Activated CD8-positive, alpha-beta memory T cell treated with anti-CD3 and anti-CD28 coated beads for 4 hours (primary cell): Measurements from ENCODE around the gene ZBTB38.

Source experiments
- DNase-seq, 2 donors: peaks; one replicate each; pipeline ENCODE4 v3.0.0-alpha.2; 2020; ENCODE audit warnings: low read depth in 2 of 2

The ZBTB38 gene

GRCh38 chr3:141367038-141367730 lies 1.1 kb upstream of the ZBTB38 start:
- no peak for DNase-seq

DNA sequence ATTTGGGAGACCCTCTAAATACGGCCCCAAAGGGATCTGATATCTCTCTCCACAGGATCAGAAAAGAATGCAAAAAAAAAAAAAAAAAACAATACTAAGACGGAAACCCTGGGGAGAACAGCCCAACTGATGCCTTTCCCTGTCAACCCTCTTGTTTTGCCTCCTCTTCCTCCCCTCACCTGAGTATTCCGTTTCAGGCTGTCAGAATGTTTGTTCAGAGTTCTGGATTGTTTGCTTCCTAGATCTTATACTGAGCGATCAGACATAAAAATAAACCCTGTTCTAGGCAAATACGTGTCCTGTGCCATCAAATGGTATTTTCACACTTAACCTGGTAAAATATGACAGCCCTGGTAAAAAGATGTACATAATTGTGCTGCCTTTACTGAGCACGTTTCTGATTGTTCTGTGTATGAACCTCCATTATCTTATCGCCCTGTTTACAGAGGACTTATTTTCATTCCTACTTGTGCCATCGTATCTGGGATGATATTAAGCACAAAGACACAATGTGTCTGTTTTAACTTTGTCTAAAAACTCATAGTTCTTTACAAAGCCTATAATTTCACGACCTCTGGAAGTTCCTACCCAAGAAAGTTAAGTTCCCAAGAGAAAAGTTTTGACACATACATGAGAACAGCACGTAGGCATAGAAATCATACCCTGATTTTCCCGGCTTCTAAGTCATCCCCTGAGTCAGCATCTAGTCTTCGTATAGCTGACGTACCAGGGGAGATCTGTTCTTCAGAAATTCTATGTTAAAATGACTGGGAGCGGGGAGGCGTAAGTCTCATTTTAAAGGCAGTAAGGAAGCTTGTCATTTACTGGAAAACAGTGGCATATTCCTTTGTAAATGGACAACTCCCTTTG lies 856 bp downstream of the ZBTB38 start:
- DNase-seq, result no peak

- DNase-seq, result peak in 1 of 2 donors; percentile 24
Observed at GRCh38 chr3:141370065-141370533, 1.8 kb downstream of the ZBTB38 start.

DNA sequence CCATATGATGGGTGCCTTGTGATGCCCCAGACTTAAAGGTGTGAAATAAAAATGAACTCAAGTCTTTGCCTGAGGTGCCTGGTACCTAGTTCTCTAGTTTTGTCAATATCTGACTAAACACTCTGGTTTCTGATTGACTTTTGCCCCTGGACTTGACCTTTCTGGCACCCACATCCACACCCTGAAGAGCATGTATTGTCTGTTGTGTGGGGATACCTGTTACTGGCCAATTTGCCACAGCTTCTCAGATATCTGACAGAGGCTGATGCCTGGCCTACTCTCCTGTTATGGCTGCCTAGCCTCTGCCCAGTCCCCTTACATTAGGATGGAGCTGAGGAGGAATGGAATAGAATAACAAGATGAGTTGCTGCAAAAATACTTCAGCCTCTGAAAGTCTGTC lies 3.6 kb downstream of the ZBTB38 start:
- no peak for DNase-seq

DNA sequence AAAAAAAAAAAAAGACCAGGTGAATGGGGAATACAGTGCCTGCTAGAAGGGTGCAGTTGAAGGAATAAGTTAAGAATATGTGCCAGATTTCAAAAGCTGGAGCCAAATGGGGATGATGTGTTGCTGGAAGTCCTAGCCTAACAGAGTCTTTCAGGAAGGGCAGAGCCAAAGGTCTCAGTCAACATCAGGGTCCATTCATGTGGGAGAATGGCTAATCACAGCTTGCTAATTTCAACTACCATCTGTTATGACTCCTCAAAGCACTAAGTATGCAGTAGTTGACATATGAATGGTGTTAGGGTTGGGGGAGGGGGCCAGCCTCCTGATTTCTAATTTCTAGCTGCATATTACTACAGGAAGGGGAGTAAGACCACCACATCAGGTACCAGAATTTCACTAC lies 4.4 kb downstream of the ZBTB38 start:
- DNase-seq, result no peak

DNA sequence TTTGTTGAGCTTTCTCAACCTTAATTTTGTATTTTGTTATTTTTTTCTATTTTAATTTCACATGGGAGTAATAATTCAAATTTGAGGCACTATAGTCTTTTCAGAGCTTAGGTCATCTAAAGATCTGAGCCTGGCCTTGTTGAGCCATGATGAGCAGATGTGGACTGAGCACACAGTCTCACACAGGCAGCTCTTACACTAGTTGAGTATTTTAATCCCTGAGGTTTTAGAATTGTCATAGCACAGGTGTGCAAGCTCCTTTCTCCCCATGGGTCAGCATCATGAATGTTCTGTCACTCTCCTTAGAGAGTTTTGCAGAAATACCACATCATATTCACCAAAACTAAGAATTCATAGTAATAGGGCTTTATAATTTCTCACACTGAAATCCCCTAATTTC lies 4.9 kb downstream of the ZBTB38 start:
- no peak for DNase-seq

DNA sequence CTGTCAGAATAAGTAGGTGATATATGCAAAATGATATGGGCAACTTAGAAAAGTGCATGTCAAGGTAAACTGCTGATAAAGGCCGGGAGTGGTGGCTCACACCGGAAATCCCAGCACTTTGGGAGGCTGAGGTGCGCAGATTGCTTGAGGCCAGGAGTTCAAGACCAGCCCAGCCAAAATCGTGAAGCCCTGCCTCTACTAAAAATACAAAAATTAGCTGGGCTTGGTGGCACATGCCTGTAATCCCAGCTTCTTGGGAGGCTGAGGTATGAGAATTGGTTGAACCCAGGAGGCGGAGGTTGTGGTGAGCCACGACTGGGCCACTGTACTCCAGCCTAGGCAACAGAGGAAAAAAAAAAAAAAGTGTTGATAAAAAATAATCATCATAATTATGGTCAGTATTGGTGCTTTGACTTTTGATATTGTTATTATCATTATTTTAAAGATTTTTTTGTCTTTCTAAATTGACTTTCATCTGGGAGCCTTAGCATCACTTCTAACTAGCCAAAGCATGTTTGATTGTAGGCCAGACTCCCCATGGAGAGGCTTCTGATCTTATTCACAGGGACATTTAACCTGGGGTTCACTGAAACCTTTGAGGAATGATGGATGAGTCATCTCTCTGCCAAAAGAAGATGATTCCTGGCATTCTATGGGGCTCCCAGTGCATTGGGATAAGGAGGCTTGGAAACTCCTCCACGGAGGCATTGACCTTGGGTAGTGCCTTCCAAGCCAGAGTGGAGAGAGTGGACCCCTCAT lies 5.6 kb downstream of the ZBTB38 start:
- DNase-seq, result no peak

DNA sequence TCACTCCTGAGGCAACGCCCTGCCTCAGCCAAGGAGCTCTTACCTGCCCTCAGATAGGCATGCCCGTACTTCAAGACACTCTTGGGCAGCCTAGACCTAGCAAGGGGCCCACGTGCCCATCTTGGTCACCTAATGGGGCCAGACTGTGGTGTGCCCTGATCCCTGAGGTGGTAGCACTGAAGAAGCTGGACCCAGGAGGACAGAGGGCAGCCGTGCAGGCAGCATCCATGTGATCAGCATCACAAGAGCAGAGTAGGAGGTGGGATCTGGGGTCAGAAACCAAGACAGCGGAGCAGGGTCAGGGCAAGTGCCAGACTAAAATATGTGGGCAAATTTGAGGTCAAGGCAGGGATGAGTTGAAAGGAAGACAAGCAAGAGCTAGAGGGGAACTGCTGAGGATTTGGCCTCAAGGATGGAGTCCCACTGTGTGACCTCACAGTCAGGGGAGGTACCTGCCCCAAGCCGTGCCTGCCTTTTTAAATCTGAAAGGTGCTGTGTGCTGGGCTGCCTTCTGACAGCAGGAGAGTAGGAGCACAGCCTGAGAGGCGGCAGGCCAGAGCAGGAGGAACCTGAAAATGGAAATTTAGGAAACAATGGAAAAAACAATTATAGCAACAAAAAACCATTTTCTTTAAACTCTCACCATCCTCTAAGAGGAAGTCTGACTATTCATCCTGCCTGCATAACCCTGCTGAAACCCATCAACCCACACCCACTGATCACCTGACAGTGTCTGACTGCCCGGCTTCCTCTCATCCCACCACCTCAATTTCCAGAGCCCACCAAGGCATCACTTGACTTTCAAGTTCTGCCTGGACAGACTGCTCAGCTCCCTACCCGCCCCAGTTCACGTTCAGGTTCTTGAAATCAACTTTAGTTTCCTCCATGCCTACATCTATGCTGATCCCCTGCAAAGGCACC lies 7.3 kb downstream of the ZBTB38 start:
- no peak for DNase-seq

- no peak for DNase-seq
Observed at GRCh38 chr3:141377377-141377776, 9.1 kb downstream of the ZBTB38 start.

- DNase-seq, result no peak
Observed at GRCh38 chr3:141378556-141378955, 10.3 kb downstream of the ZBTB38 start.

GRCh38 chr3:141379250-141379966 lies 11.1 kb downstream of the ZBTB38 start:
- DNase-seq, result no peak

- DNase-seq, result no peak
Observed at GRCh38 chr3:141380279-141380678, 12.0 kb downstream of the ZBTB38 start.

- DNase-seq, result no peak
Observed at GRCh38 chr3:141380987-141381386, 12.7 kb downstream of the ZBTB38 start.

DNA sequence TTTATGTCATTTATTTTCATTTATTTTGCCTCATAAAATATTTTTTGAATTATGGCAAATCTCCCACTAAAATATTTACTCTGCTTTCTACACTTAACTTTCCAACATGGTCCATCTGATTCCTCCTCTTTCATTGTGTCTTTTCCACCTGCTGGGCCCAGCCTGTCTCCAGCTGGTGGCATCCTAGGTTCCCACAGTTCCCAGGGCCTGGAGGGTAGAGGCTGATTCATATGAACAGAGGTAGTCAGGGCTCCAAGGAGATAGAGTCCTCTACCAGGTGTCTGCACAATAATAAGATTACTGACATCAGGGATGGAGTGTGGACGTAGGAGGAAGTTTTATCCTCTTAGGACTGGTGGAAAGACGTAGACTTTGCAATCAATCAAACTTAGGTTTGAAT lies 14.3 kb downstream of the ZBTB38 start:
- DNase-seq, result no peak

DNA sequence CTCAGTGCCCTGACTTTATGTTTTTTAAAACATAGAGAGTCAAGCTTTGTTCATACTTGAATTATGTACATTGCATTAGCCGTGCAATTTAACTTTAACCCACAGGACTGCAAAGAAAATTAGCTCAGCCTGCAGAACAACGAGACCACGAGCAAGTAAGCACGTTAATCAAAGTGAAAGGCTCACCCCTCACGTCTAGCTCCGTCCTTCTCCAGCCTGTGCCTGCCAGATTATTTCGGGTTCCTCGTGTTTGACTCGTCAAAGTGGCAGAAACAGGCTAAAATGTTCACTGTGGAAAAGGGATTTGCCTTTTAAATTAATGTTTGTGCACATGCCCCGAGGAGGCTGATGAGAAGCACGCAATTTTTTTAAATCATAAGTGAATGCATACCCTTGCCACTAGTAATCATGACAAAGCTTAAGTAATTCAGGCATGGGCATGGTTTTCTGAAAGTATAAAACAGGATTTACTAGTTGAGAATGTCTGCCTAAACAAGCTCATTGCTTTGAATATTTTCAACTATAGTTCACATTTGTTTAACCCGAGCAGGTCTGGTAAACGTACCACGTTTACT lies 15.3 kb downstream of the ZBTB38 start:
- no peak for DNase-seq

- DNase-seq, result no peak
Observed at GRCh38 chr3:141384157-141384556, 15.9 kb downstream of the ZBTB38 start.

DNA sequence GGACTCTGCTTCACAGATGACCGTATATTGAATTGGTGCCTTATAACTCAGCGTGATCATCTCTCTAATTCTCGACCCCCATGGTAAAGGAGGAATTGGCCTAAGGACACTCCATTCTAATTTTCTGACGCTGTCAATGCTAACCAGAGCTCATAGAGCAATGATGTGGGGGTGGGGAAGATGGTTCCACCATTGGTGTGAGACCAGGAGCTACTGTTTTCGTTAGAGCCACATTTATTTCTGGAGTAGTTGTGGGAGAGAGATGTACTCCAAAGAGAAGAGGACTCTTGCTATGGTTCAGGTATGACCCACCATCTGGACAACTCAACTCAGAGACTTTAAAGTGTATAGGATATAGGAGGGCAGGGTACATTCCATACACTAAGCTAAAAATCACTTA lies 16.3 kb downstream of the ZBTB38 start:
- no peak for DNase-seq

DNA sequence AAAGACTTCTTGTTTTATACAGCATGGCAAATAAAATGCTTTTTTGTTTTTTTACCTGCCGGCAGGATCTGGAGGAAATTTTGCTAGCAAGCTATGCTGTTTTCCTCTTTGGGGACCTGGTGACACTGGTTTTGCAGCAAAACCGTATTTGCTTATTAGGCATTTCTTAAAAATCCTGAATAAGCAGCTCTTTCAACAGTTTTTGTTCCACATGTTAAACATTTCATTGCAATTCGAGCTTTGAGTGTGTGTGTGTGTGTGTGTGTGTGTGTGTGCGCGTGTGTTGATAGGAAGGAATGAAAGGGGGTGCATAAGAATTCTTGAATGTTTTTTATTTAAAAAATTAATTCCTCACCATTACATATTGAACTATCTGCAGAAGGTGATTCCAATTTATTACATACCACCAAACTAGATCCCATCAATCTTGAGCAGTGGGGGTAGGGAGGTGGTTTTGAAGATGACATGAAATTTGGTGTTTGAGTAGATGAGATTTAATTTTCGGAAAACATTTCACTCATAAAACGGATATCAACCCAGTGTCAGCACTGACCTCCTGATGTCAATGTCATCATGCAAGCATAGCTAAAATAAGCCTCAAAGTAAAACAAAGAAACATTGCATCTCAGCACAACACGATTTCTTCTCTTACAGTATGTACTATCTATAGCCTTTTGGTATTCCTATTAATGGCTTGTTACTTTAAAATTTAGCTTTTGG lies 17.3 kb downstream of the ZBTB38 start:
- no peak for DNase-seq

- no peak for DNase-seq
Observed at GRCh38 chr3:141386126-141386488, 17.8 kb downstream of the ZBTB38 start.
